Measurements from ENCODE around the gene SLC12A5. TPM values are rescaled to one million over a fixed set of nuclear protein-coding genes. Genes with fewer than 3 reads are reported as not detected.

SLC12A5 gene
- total RNA-seq, 1 donor, result under 0.01 TPM

GRCh38 chr20:46046588-46047310 is 17.7 kb downstream of the SLC12A5 start:
- H3K4me3 ChIP-seq (ENCODE audit: low read depth, low read length), result no peak overlapping the region
- TF ChIP-seq CTCF (IDR thresholded peaks at IDR 0.05; ENCODE audit: insufficient read depth, low read depth, low read length), result no peak
- DNase-seq (ENCODE audit: low read depth), result no peak

- H3K4me3 ChIP-seq (ENCODE audit: low read depth, low read length), result no peak overlapping the region
- no peak for DNase-seq (ENCODE audit: low read depth)
- TF ChIP-seq CTCF (IDR thresholded peaks at IDR 0.05; ENCODE audit: insufficient read depth, low read depth, low read length), result no peak
These were observed 18.8 kb downstream of the SLC12A5 start for GRCh38 chr20:46047821-46048220.

GRCh38 chr20:46049190-46049589 is 20.2 kb downstream of the SLC12A5 start:
- no peak for DNase-seq (ENCODE audit: low read depth)
- no peak for TF ChIP-seq CTCF (IDR thresholded peaks at IDR 0.05; ENCODE audit: insufficient read depth, low read depth, low read length)
- H3K4me3 ChIP-seq (ENCODE audit: low read depth, low read length), result no peak overlapping the region

GRCh38 chr20:46049815-46050214 is 20.8 kb downstream of the SLC12A5 start:
- no peak overlapping the region for H3K4me3 ChIP-seq (ENCODE audit: low read depth, low read length)
- TF ChIP-seq CTCF (IDR thresholded peaks at IDR 0.05; ENCODE audit: insufficient read depth, low read depth, low read length), result no peak
- DNase-seq (ENCODE audit: low read depth), result no peak

- TF ChIP-seq CTCF (IDR thresholded peaks at IDR 0.05; ENCODE audit: insufficient read depth, low read depth, low read length), result no peak
- DNase-seq (ENCODE audit: low read depth), result no peak
- no peak overlapping the region for H3K4me3 ChIP-seq (ENCODE audit: low read depth, low read length)
These were observed 21.4 kb downstream of the SLC12A5 start for GRCh38 chr20:46050444-46050843.

GRCh38 chr20:46050885-46051284 is 21.9 kb downstream of the SLC12A5 start:
- no peak for DNase-seq (ENCODE audit: low read depth)
- no peak for TF ChIP-seq CTCF (IDR thresholded peaks at IDR 0.05; ENCODE audit: insufficient read depth, low read depth, low read length)
- H3K4me3 ChIP-seq (ENCODE audit: low read depth, low read length), result no peak overlapping the region

Measured in fibroblast of villous mesenchyme (primary cell).